ENCODE measurements around the gene ARF1. TPM values are rescaled to one million over a fixed set of nuclear protein-coding genes. Genes with fewer than 3 reads are reported as not detected.

Gene ARF1
- total RNA-seq, 2 experiments from 2014 or later: 368 to 376 TPM

DNA sequence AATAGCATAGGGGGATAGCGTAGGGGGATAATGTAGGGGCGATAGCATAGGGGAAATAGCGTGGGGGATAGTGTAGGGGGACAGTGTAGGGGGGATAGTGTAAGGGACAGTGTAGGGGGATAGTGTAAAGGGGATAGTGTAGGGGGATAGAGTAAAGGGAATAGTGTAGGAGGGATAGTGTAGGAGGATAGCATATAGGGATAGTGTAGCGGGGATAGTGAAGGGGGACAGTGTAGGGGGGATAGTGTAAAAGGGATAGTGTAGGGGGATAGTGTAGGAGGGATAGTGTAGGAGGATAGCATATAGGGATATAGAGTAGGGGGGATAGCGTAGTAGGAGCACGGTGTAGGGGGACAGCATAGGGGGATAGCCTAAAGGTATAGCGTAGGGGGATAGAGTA, 14.1 kb upstream of the ARF1 start:
- H3K4me1 Mint-ChIP-seq: no peaks in the 10 kb centered on the region
- DNase-seq: no peak
- H3K9me3 Mint-ChIP-seq: no peaks in the 10 kb centered on the region
- H3K27me3 Mint-ChIP-seq: peaks cover 3% of the 10 kb centered on the region
- H3K4me3 Mint-ChIP-seq: no peak overlapping the region
- no peaks in the 10 kb centered on the region for H3K36me3 Mint-ChIP-seq (ENCODE audit: low read depth)
- H3K27ac Mint-ChIP-seq: no peak overlapping the region
- ChIA-PET CTCF (no interaction called here), POLR2A (no interaction called here)

DNA sequence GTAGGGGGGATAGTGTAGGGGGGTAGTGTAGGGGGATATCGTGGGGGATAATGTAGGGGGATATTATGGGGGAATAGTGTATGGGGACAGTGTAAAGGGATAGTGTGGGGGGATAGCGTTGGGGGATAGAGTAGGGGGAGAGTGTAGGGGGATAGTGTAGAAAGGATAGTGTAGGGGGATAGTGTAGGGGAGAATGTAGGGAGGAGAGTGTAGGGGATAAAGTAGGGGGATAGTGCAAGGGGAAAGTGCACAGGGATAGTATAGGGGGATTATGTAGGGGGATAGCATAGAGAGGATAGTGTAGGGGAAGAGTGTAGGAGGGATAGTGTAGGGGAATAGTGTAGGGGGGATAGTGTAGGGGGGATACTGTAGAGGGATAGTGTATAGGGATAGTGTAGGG, 12.3 kb upstream of the ARF1 start:
- no peak overlapping the region for H3K4me3 Mint-ChIP-seq
- no peak overlapping the region for H3K27ac Mint-ChIP-seq
- DNase-seq: no peak
- no peaks in the 10 kb centered on the region for H3K36me3 Mint-ChIP-seq (ENCODE audit: low read depth)
- POLR2A ChIA-PET: no interaction called here
- H3K27me3 Mint-ChIP-seq: peaks cover 3% of the 10 kb centered on the region
- no peaks in the 10 kb centered on the region for H3K4me1 Mint-ChIP-seq
- no peaks in the 10 kb centered on the region for H3K9me3 Mint-ChIP-seq
- CTCF ChIA-PET: no interaction called here

DNA sequence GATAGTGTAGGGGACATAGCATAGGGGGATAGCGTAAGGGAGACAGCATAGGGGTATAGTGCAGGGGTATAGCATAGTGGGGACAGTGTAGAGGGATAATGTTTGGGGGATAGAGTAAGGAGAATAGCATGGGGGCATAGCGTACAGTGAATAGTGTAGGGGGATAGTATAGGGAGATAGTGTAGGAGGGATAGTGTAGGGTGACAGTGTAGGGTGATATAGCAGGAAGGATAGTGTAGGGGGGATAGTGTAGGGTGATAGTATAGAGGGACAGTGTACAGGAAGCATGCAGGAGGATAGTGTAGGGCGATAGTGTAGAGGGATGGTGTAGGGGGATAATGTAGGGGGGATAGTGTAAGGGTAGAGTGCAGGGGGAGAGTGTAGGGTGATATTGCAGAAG, 11.7 kb upstream of the ARF1 start:
- H3K4me3 Mint-ChIP-seq: no peak overlapping the region
- H3K4me1 Mint-ChIP-seq: no peaks in the 10 kb centered on the region
- CTCF ChIA-PET: no interaction called here
- peaks cover 3% of the 10 kb centered on the region for H3K27me3 Mint-ChIP-seq
- no peaks in the 10 kb centered on the region for H3K36me3 Mint-ChIP-seq (ENCODE audit: low read depth)
- no peak for DNase-seq
- POLR2A ChIA-PET: no interaction called here
- H3K9me3 Mint-ChIP-seq: no peaks in the 10 kb centered on the region
- no peak overlapping the region for H3K27ac Mint-ChIP-seq

DNA sequence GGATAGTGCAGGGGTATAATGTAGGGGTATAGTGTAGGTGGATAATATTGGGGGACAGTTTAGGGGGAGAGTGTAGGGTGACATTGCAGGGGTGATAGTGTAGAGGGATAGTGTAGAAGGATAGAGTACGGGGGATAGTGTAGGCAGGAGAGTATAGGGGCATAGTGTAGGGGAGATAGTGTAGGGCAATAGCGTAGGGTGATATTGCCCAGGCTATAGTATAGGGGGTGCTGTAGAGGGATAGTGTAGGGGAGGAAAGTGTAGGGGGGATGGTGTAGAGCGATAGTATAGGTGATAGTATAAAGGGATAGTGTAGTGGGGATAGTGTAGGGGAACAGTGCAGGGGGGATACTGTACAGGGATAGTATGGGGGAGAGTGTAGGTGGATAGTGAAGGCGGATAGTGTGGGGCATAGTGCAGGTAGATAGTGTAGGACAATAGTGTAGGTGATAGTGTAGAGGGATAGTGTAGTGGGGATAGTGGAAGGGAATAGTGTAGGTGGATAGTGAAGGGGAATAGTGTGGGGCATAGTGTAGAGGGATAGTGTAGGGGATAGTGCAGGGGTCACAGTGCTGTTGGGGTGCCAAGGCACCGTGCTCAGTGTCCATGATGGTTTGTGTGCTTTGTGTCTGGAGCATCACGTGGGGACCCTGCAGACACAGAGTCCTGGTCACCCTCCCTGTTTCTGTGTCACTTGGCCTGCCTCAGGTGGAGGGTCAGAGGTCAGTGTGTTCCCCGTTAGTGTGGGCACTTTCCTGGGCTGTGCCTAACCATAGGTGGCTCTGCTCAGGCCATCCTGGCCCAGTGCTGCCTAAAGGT, 10.5 kb upstream of the ARF1 start:
- Mint-ChIP-seq H3K4me3 (no peak overlapping the region), H3K36me3 (ENCODE audit: low read depth) (no peaks in the 10 kb centered on the region), H3K27ac (no peak overlapping the region), H3K4me1 (no peaks in the 10 kb centered on the region), H3K9me3 (no peaks in the 10 kb centered on the region), H3K27me3 (no peaks in the 10 kb centered on the region)
- DNase-seq: no peak
- ChIA-PET POLR2A (no interaction called here), CTCF (no interaction called here)

DNA sequence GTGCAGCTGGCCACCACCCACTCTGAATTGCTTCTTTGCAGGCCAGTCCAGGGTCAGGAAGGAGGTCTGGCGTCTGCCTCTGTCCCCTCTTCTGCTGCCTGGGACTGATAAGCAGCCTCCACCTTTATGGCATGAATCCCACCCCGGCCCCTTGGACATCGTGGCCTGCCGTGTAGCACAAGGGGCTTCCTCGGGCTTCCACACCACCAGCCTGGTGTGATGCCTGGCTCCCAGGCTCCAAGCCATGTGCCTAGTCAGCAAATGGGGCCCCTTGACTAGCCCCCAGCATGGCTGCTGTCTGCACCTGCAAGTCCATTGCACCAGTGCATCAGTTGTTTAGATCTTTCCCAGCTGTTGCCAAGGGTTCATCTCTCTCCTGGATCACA, 9.9 kb upstream of the ARF1 start:
- Mint-ChIP-seq H3K27ac (no peak overlapping the region), H3K4me3 (no peak overlapping the region), H3K27me3 (no peaks in the 10 kb centered on the region), H3K36me3 (ENCODE audit: low read depth) (no peaks in the 10 kb centered on the region), H3K4me1 (no peaks in the 10 kb centered on the region), H3K9me3 (no peaks in the 10 kb centered on the region)
- POLR2A ChIA-PET: interaction anchor here (1.6 kb wide), 1 partner anchor 9 kb away, joined by 9 read pairs; no protein-coding TSS in a partner anchor
- CTCF ChIA-PET: no interaction called here
- DNase-seq: no peak

DNA sequence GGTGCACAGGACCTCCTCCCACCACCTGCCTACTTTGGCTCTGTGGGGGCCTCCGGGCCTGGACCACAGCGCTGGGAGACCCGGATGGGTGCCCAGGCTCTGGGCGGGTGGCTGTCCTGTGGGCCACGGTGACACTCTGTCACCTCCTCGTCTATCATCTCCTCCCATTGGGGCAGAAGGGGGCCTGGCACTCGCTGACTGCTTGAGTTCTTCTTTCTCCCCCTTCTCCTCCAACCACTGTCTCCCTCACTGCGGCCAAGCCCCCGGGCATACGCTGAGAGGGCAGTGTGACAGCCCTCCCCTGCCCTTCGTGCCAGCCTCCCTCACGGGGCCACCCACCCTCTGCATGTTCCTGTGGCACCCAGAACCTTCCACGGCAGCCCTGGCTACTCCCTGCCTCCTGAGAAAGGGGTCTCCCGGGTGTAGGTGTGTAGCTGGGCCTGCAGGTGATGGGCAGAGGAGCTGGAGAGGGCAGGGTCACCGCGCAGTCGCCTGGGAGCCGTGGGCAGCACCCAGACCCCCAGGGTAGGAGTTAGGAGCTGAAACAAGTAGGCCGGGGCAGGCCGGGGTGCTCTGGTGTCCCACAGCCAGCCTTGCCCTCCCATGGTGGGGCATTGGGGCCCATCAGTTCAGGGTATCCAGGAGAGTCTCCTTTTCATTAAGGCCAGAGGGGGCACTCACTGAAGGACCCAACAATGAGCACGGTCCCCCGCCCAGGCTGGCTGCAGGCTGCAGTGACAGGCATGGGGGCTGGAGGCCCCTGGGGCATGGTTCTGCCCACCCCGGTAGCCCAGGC, 9.2 kb upstream of the ARF1 start:
- no peak overlapping the region for H3K27ac Mint-ChIP-seq
- no peak for DNase-seq
- no peaks in the 10 kb centered on the region for H3K27me3 Mint-ChIP-seq
- ChIA-PET POLR2A (interaction anchor here (1.6 kb wide), 1 partner anchor 9 kb away, joined by 9 read pairs; no protein-coding TSS in a partner anchor), CTCF (no interaction called here)
- no peaks in the 10 kb centered on the region for H3K9me3 Mint-ChIP-seq
- no peaks in the 10 kb centered on the region for H3K36me3 Mint-ChIP-seq (ENCODE audit: low read depth)
- no peak overlapping the region for H3K4me3 Mint-ChIP-seq
- H3K4me1 Mint-ChIP-seq: peaks cover 1% of the 10 kb centered on the region

DNA sequence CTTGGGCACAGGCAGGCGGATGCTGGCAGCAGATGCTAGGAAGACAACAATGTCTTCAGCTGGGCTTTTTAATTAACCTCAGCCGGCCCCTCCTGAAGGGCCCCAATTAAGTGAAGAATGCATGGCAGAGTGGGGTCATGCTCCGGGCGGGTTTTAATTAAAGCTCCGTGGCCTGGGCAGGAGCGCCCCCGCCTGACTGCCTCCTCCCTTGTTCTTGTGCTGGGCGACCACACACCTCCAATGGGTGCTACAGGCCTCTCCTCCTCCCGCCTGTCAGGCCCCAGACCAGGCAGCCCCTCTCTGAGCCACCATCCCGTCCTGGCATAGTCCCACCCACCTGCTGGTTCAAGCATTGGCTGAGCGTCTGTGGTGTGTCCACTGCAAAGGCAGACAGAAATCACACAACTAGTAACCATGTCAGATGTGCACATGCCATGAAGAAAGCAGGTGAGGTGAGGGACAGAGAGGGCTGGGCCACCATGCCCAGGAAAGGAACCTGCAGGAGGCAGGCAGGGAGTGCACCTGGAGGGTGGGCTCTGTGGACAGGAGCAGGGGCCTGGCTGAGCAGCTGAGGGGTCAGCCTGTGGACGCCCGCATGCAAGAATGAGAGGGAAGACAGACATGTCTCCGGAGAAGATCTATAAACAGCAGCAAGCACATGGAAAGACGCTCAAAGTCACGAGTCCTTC, 8.5 kb upstream of the ARF1 start:
- H3K4me1 Mint-ChIP-seq: peaks cover 5% of the 10 kb centered on the region
- POLR2A ChIA-PET: interaction anchor here (1.6 kb wide), 1 partner anchor 8 kb away, joined by 9 read pairs; no protein-coding TSS in a partner anchor

DNA sequence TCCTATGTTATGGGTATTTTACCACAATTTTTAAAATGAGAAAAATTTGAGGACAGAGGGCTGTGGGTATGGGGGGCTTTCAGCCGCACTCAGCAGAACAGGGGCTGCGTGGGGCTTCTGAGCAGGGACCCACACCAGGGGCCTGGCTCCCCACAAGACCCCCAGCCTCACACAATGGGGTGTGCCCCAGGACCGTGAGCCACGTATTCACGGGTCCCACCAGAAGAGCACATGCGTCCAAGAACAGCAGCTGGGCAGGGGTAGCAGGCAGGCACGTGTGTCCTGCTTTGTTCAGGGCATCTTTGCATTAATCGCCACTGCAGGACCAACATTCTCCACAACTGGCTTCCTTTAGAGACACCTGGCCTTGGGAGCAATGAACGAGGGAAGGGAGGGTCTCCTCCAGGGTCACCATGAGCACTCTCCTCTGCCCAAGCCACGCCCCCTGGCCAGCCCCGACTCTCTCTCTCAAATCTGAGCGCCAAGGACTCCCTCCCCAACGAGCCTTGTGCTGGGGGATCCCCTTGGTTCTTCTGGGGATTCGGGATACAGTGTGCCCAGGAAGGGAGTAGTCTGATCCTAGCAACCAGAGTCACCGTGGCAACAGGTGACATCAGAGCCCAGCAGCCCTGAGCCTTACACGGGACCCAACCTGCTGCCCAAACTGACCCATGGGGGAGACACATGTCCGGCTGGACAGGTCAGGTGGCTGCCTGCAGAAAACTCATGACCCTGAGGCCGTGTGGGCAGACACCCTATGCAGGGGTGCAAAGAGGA, 7.4 kb upstream of the ARF1 start:
- no peak overlapping the region for H3K27ac Mint-ChIP-seq
- no peak overlapping the region for H3K4me3 Mint-ChIP-seq
- peaks cover 2% of the 10 kb centered on the region for H3K36me3 Mint-ChIP-seq (ENCODE audit: low read depth)
- CTCF ChIA-PET: no interaction called here
- H3K9me3 Mint-ChIP-seq: no peaks in the 10 kb centered on the region
- peaks cover 8% of the 10 kb centered on the region for H3K4me1 Mint-ChIP-seq
- H3K27me3 Mint-ChIP-seq: no peaks in the 10 kb centered on the region
- no peak for DNase-seq
- POLR2A ChIA-PET: no interaction called here

More for the DNA sequence above, 8.5 kb upstream of the ARF1 start:
- Mint-ChIP-seq H3K27ac (no peak overlapping the region), H3K4me3 (no peak overlapping the region), H3K27me3 (no peaks in the 10 kb centered on the region), H3K36me3 (ENCODE audit: low read depth) (no peaks in the 10 kb centered on the region), H3K9me3 (no peaks in the 10 kb centered on the region)
- CTCF ChIA-PET: no interaction called here
- DNase-seq: no peak

DNA sequence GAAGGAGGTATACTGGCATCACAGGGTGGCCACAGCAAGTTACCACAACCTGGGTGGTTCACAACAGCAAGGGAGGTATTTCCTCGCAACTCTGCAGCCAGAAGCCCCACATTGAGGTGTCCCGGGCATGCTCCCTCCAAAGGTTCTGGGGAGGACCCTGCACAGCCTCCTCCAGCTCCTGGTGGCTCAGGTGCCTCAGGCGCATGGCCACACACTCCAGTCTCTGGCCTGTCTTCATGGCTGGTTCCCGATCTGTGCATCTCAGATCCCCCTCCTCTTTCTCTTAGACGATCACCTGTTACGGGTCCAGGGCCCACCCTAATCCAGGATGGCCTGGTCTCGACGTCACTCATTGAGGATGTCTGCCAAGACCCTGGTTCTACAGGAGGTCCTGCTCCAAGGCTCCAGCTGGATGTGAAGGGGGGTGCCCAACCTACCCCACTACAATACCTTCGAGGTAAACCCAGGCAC, 6.7 kb upstream of the ARF1 start:
- Mint-ChIP-seq H3K4me1 (peaks cover 9% of the 10 kb centered on the region), H3K27me3 (no peaks in the 10 kb centered on the region), H3K36me3 (ENCODE audit: low read depth) (peaks cover 2% of the 10 kb centered on the region), H3K9me3 (no peaks in the 10 kb centered on the region), H3K4me3 (no peak overlapping the region), H3K27ac (no peak overlapping the region)
- ChIA-PET CTCF (no interaction called here), POLR2A (no interaction called here)
- no peak for DNase-seq

DNA sequence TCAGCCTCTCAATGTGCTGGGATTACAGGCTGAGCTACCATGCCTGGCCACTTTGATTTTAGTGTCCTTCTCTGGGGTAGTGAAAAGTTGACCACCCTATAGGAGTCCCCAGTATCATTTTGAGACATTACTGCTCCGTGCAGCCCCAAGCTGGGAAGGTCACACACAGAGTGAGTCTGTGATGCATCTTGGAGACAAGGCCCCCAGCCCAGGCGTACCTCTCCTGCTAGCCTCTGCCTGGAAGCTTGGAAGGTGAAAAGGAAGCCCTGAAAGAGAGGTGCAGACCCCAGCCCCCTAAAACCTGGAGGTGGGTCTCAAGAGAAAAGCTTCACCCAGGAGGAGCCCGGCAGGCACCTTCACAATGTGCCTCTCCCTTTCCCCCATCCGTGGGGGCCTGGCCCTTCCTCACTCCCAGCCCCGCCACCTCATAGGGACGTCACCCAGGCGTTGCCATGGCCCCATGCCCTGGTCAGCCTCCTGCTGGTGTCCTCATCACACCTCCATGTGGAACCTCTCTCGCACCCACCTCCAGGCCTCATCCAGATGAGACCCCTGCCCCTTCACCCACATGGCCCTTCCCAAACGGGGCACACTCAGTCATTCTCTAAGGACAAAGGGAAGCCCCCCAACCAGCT, 5.6 kb upstream of the ARF1 start:
- no peaks in the 10 kb centered on the region for H3K9me3 Mint-ChIP-seq
- H3K27me3 Mint-ChIP-seq: no peaks in the 10 kb centered on the region
- peaks cover 14% of the 10 kb centered on the region for H3K4me1 Mint-ChIP-seq
- H3K36me3 Mint-ChIP-seq (ENCODE audit: low read depth): peaks cover 2% of the 10 kb centered on the region
- DNase-seq: no peak
- no peak overlapping the region for H3K4me3 Mint-ChIP-seq
- ChIA-PET POLR2A (interaction anchor here (1.5 kb wide), 1 partner anchor 311 kb away, joined by 3 read pairs; no protein-coding TSS in a partner anchor), CTCF (interaction anchor here (1.2 kb wide), 1 partner anchor 137 kb away, joined by 3 read pairs; no protein-coding TSS in a partner anchor)
- no peak overlapping the region for H3K27ac Mint-ChIP-seq

DNA sequence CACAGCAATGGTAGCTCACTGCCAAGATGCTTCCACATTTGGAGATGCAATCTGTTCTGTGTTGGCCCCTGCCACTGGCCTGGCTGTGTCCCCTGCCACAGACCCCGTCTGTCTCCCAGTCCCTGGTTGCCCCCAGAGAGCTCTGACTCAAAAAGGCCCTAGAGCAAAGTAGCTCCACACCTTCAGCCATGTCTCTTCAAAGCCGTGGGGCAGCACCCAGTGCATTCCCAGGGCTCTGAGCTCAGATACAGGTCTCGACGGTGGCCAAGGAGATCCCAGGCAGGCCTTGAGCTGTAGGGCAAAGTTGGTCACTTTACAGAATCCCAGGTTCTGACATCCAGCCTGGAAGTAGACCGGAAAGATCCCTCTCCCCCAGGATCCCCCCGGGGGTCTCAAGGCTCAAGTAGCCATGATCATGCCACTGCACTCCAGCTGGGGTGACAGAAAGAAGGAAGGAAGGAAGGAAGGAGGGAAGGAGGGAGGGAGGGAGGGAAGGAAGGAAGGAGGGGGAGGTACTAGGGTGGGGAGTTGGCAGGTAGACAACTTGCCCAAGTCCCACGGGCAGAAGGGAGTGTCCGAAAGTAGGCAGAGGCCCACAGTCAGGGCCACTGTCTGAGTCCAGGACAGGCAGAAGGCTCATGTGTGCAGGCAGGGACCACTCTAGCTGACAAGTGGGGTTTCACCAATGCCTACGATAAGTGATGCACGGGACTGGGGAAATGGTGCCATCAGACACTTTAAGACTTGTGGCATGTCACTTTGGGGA, 4.8 kb upstream of the ARF1 start:
- POLR2A ChIA-PET: interaction anchor here (1.0 to 1.5 kb wide), 2 partner anchors 215 to 312 kb away, joined by 3 read pairs; no protein-coding TSS in a partner anchor
- Mint-ChIP-seq H3K27ac (no peak overlapping the region), H3K36me3 (ENCODE audit: low read depth) (peaks cover 2% of the 10 kb centered on the region), H3K4me3 (no peak overlapping the region), H3K27me3 (no peaks in the 10 kb centered on the region), H3K9me3 (no peaks in the 10 kb centered on the region), H3K4me1 (peaks cover 14% of the 10 kb centered on the region)
- no peak for DNase-seq
- CTCF ChIA-PET: interaction anchor here (0.6 to 1.2 kb wide), 2 partner anchors 109 to 136 kb away, joined by 3 to 6 read pairs; no protein-coding TSS in a partner anchor
